HepG2 (cell line): Measurements from ENCODE around the gene OVCA2. TPM values are rescaled to one million over a fixed set of nuclear protein-coding genes. Genes with fewer than 3 reads are reported as not detected.

Source experiments
- ATAC-seq: fragments of 200-7000 bp; cut with Tn5 transposase; 3 replicates; pipeline ENCODE4 v1.9.1; 2020; ENCODE audit warnings: mild to moderate bottlenecking, moderate library complexity
- BruUV-seq: library from RNA; stranded (reverse); fragments of 400-500 nt; replicated peaks from 2 replicates; lab custom pipeline; 2021; lab: Mats Ljungman, UMichigan
- CTCF ChIA-PET: fragments of 300-600 bp; formaldehyde crosslinking; extraction: SDS; loops from one replicate; lab custom pipeline; 2021; ENCODE audit warnings: low total read pairs, inconsistent platforms, low intra/inter-chr PET ratio; lab: Yijun Ruan, JAX
- POLR2A ChIA-PET: fragments of 350-600 bp; sonication (Branson Sonifier 250); formaldehyde crosslinking; loops from one replicate; lab custom pipeline; 2020; ENCODE audit warnings: antibody characterized with exemption, inconsistent platforms; lab: Yijun Ruan, JAX
- DNase-seq: peaks from one replicate; pipeline ENCODE4 v3.0.0-alpha.2; 2015; ENCODE audit warnings: low spot score
- FAIRE-seq: peaks from 3 replicates; lab custom pipeline; 2011; peaks lifted over from hg19 to GRCh38; lab: Jason Lieb, UNC
- H2AFZ ChIP-seq: one replicate; pipeline ENCODE4 v1.6.1; 2011; ENCODE audit warnings: low read length, inconsistent platforms
- H3K27ac ChIP-seq: fragments of 300-600 bp; 3 replicates; pipeline ENCODE4 v1.8.0; 2011; ENCODE audit warnings: mixed run types, mild to moderate bottlenecking, mixed read lengths, low read length, inconsistent platforms; ENCODE audit not compliant: insufficient read depth; ENCODE audit errors: extremely low read length
- H3K27me3 ChIP-seq, 2 experiments: fragments of 200-600 bp in 1 of 2; 2 replicates in 1 of 2; 3 replicates in 1 of 2; pipeline versions ENCODE4 v1.6.0 to v1.8.0; 2011; ENCODE audit warnings: low read length in 2 of 2, mild to moderate bottlenecking in 2 of 2, moderate library complexity in 2 of 2, inconsistent platforms in 1 of 2; ENCODE audit not compliant: insufficient read depth in 2 of 2, control insufficient read depth in 1 of 2
- H3K36me3 ChIP-seq, 2 experiments: fragments of 200-600 bp in 1 of 2; replicated peaks in 1 of 2; 2 replicates in 1 of 2; 3 replicates in 1 of 2; pipeline versions ENCODE4 v1.5.1 to v1.8.0; 2011; ENCODE audit warnings: low read length in 2 of 2, inconsistent platforms in 1 of 2; ENCODE audit not compliant: insufficient read depth in 2 of 2, control insufficient read depth in 1 of 2
- H3K4me1 ChIP-seq: 2 replicates; pipeline ENCODE4 v1.5.1; 2012; ENCODE audit warnings: low read length, inconsistent platforms; ENCODE audit not compliant: insufficient read depth
- H3K4me2 ChIP-seq: 2 replicates; pipeline ENCODE4 v1.6.0; 2011; ENCODE audit warnings: low read depth, low read length, inconsistent platforms
- H3K4me3 ChIP-seq, 3 experiments: fragments of 200-600 bp in 1 of 3; sonication (generic), shearing (Covaris generic) in 1 of 3; replicated peaks in 1 of 3; 2 replicates each; pipeline ENCODE4 v1.5.1; 2011 to 2016; ENCODE audit warnings: low read length in 3 of 3, inconsistent platforms in 2 of 3, low read depth in 2 of 3, mild to moderate bottlenecking in 2 of 3, control low read depth in 1 of 3, mixed read lengths in 1 of 3; ENCODE audit not compliant: insufficient read depth in 1 of 3
- H3K79me2 ChIP-seq: one replicate; pipeline ENCODE4 v1.6.1; 2011; ENCODE audit warnings: low read length, inconsistent platforms; ENCODE audit not compliant: insufficient read depth
- H3K9ac ChIP-seq: 2 replicates; pipeline ENCODE4 v1.6.0; 2011; ENCODE audit warnings: mild to moderate bottlenecking, low read depth, low read length, inconsistent platforms; ENCODE audit not compliant: insufficient read depth
- H3K9me3 ChIP-seq: 2 replicates; pipeline ENCODE4 v1.5.1; 2012; ENCODE audit warnings: mild to moderate bottlenecking, low read length
- H4K20me1 ChIP-seq: 2 replicates; pipeline ENCODE4 v1.6.0; 2011; ENCODE audit warnings: inconsistent platforms, mild to moderate bottlenecking, low read length, moderate library complexity; ENCODE audit not compliant: insufficient read depth
- HNRNPK ChIP-seq: fragments of 200-400 bp; formaldehyde crosslinking; IDR thresholded peaks from 2 replicates; pipeline ENCODE4 v1.6.1; 2018; ENCODE audit warnings: low read length, low read depth, moderate library complexity, mild to moderate bottlenecking; ENCODE audit not compliant: poor library complexity, severe bottlenecking
- HOMEZ ChIP-seq: IDR thresholded peaks from 2 replicates; pipeline ENCODE4 v1.6.1; 2016; ENCODE audit warnings: low read depth
- KLF16 ChIP-seq, 2 experiments: sonication (generic) in 1 of 2; formaldehyde crosslinking in 1 of 2; IDR thresholded peaks; 2 replicates each; pipeline versions ENCODE4 v1.6.1 to v1.8.0; 2016 to 2023; ENCODE audit warnings: missing genetic modification reagents in 2 of 2, missing compliant biosample characterization in 1 of 2
- MXD3 ChIP-seq: IDR thresholded peaks from 2 replicates; pipeline ENCODE4 v1.6.1; 2016; ENCODE audit warnings: mild to moderate bottlenecking, missing biosample characterization, missing genetic modification reagents
- RERE ChIP-seq: IDR thresholded peaks from 2 replicates; pipeline ENCODE4 v1.6.1; 2016; ENCODE audit warnings: low read depth, missing genetic modification reagents, missing compliant biosample characterization
- SETDB1 ChIP-seq: sonication (generic); formaldehyde crosslinking; IDR thresholded peaks from 2 replicates; pipeline ENCODE4 v1.5.1; 2020; ENCODE audit warnings: missing genetic modification reagents, mild to moderate bottlenecking, borderline replicate concordance
- SMC3 ChIP-seq: IDR thresholded peaks from 2 replicates; pipeline ENCODE4 v1.6.1; 2011; ENCODE audit warnings: low read length, improper control_type of control experiment
- ZNF572 ChIP-seq: sonication (generic); formaldehyde crosslinking; IDR thresholded peaks from 2 replicates; pipeline ENCODE4 v1.5.1; 2020; ENCODE audit warnings: mild to moderate bottlenecking, missing genetic modification reagents
- WGBS: methylation state at CpG from one replicate; pipeline ENCODE4 v1.1.6; 2017; ENCODE audit warnings: low lambda C conversion rate; 5-methylcytosine and 5-hydroxymethylcytosine counted together
- in situ Hi-C: cut with HindIII; loops from 2 replicates; pipeline ENCODE4 v1.10.0; 2017; ENCODE audit warnings: low pct_unique_long_range_greater_than_20kb; ENCODE audit not compliant: extremely low pct_ligation_motif_present
- intact Hi-C: fragments of 100-400 bp; cut with micrococcal nuclease; formaldehyde crosslinking; loops from one replicate; pipeline ENCODE4 v1.10.0; 2022; ENCODE audit not compliant: unreplicated experiment
- polyA plus RNA-seq, 8 experiments: library from polyadenylated mRNA; depleted of rRNA in 3 of 8; stranded (reverse) in 7 of 8; unstranded in 1 of 8; fragments of >200 nt; fragmentation: Illumina TruSeq in 4 of 8; extraction: Trizol in 4 of 8; gene quantifications; 2 replicates each; pipeline versions ENCODE4 v1.2.1 to v1.2.3, GENCODE V29; 2011 to 2016; ENCODE audit warnings: low read depth in 4 of 8, missing spikeins in 1 of 8, mixed read lengths in 1 of 8; ENCODE audit not compliant: insufficient read depth in 1 of 8
- total RNA-seq, 5 experiments: library from RNA; depleted of rRNA; stranded (reverse); fragments of >200 nt; fragmentation: Illumina TruSeq; extraction: Trizol; gene quantifications; 2 replicates each; pipeline ENCODE4 v1.2.3, GENCODE V29; 2016; ENCODE audit warnings: low read depth in 1 of 5

Gene OVCA2
- total and polyA plus RNA-seq, 2 of the 13 experiments (the other 11 are each of a cell fraction or from before 2014, with no cell fraction given) = 23.7 to 28.2 TPM

GRCh38 chr17:2089021-2089422 is 47.2 kb downstream of the OVCA2 start:
- no peak overlapping the region for H3K9ac ChIP-seq
- no peak for ATAC-seq
- TF ChIP-seq KLF16 (CRISPR knock-in tag; IDR thresholded peaks at IDR 0.05) = no peak
- TF ChIP-seq MXD3 = no peak
- TF ChIP-seq HNRNPK = no peak
- TF ChIP-seq RERE (CRISPR knock-in tag) = no peak
- TF ChIP-seq ZNF572 (CRISPR knock-in tag) = no peak
- no peak for TF ChIP-seq HOMEZ
- TF ChIP-seq SETDB1 (CRISPR knock-in tag) = no peak
- TF ChIP-seq SMC3 = no peak
- TF ChIP-seq, all 625 proteins: peak for 0
- WGBS = 99% methylated on average over 8 of the region's 8 CpGs
- Histone ChIP-seq H3K9me3 (no peaks in the 10 kb centered on the region), H3K36me3 (peaks cover 0 to 15% of the 10 kb centered on the region in 2 experiments; a peak in 4 of 5 replicates), H3K79me2 (no peaks in the 10 kb centered on the region), H2AFZ (no peak overlapping the region), H4K20me1 (no peaks in the 10 kb centered on the region), H3K4me3 (no peak overlapping the region), H3K4me1 (peaks cover 37% of the 10 kb centered on the region), H3K27ac (no peak overlapping the region), H3K4me2 (no peak overlapping the region), H3K27me3 (no peaks in the 10 kb centered on the region)
- intact Hi-C loops = no loop called here
- FAIRE-seq = no peak
- POLR2A ChIA-PET = no interaction called here
- in situ Hi-C loops = no loop called here
- no TSS peak for BruUV-seq
- CTCF ChIA-PET = no interaction called here
- DNase-seq = no peak
